G401 (cell line): Measurements from ENCODE around the gene CDK16. TPM values are rescaled to one million over a fixed set of nuclear protein-coding genes. Genes with fewer than 3 reads are reported as not detected.

ENCODE experiments used
- DNase-seq: peaks from one replicate; pipeline ENCODE4 v3.0.0-alpha.2; 2015; ENCODE audit warnings: low spot score
- in situ Hi-C: cut with HindIII; loops from 2 replicates; pipeline ENCODE4 v1.10.0; 2016; ENCODE audit warnings: low sequenced_read_pairs, mixed read lengths
- total RNA-seq: library from RNA; depleted of rRNA; stranded (reverse); fragments of >200 nt; shearing (Covaris generic); gene quantifications from 2 replicates; pipeline ENCODE4 v1.2.3, GENCODE V29; 2014

Gene CDK16
- total RNA-seq, 1 experiment from 2014 or later, result 118 TPM

GRCh38 chrX:47201345-47201944, 17.0 kb upstream of the CDK16 start:
- in situ Hi-C loops, result no loop called here
- no peak for DNase-seq

GRCh38 chrX:47202316-47202715, 16.2 kb upstream of the CDK16 start:
- in situ Hi-C loops, result no loop called here
- no peak for DNase-seq

DNA sequence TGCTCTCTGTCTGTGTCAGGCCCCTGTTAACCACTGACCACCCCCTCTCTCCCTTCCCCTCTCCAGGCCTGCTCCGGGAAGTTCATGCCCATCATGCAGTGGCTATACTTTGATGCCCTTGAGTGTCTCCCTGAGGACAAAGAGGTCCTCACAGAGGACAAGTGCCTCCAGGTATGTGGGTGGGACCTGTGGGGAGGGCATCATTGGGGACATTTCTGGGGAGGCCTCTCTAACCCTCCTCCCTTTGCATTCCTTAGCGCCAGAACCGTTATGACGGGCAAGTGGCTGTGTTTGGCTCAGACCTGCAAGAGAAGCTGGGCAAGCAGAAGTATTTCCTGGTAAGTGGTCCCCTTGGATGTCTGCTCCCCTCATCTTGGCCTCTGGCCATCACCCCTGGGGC, 15.6 kb upstream of the CDK16 start:
- in situ Hi-C loops, result no loop called here
- DNase-seq, result no peak

DNA sequence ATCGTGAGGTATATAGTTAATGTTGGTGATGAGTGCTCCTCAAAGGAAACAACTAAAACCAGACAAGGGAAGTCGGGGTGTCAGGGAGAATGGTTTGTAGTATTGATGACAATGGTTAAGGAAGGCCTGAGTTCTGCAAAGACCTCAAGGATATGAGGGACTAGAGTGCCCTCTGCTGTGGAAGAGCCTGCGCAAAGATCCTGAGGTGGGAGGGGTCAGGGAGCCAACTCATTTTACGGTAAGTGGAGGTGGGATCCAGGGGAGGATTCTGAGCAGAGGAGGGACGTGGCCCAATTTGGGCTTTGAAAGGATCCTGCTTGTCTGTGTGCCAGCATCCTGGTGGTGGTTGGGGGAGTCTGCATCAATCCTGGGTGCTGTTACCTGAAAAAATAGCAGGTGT, 13.5 kb upstream of the CDK16 start:
- in situ Hi-C loops, result no loop called here
- peak; percentile 45 for DNase-seq

- in situ Hi-C loops, result no loop called here
- DNase-seq, result no peak
Measured at GRCh38 chrX:47206316-47206715, 12.2 kb upstream of the CDK16 start.

DNA sequence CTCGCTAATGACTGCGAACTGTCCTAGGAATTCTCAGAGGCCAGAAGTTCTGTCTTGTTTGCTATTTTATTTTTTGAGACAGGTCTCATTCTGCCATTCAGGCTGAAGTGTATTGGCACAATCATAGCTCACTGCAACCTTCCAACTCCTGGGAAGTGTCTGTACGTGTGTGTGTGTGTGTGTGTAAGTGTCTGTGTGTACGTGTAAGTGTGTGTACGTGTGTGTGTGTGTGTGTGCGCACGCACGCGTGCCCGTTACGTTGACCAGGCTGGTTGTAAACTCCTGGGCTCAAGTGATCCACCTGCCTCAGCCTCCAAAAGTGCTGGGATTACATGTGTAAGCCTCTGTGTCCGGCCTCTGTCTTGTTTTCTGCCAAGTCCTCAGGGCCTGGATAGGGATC, 10.4 kb upstream of the CDK16 start:
- in situ Hi-C loops, result no loop called here
- DNase-seq, result no peak

DNA sequence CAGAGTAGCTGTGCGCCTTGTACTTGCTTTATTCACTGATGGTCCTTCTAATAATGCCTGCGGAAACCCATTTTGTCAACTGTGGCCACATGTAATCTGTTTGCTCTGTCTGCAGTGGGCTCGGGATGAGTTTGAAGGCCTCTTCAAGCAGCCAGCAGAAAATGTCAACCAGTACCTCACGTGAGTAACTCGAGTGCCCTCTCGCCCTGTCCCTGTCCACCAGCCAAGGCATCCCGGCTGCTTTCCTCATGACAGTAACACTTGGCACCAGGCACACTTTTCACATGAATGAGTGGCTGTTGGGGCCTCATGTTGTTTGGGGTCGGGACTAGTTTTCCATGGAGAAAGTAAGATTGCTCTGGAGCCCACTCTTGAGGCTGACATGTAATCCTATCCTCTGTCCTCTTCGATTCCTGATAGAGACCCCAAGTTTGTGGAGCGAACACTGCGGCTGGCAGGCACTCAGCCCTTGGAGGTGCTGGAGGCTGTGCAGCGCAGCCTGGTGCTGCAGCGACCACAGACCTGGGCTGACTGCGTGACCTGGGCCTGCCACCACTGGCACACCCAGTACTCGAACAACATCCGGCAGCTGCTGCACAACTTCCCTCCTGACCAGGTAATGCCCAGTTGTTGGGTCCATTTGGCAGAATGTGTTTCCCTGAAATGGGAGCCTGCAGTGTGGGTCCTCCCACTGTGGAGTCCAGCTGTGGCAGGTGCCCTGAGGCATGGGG, 8.8 kb upstream of the CDK16 start:
- in situ Hi-C loops, result no loop called here
- DNase-seq, result no peak

DNA sequence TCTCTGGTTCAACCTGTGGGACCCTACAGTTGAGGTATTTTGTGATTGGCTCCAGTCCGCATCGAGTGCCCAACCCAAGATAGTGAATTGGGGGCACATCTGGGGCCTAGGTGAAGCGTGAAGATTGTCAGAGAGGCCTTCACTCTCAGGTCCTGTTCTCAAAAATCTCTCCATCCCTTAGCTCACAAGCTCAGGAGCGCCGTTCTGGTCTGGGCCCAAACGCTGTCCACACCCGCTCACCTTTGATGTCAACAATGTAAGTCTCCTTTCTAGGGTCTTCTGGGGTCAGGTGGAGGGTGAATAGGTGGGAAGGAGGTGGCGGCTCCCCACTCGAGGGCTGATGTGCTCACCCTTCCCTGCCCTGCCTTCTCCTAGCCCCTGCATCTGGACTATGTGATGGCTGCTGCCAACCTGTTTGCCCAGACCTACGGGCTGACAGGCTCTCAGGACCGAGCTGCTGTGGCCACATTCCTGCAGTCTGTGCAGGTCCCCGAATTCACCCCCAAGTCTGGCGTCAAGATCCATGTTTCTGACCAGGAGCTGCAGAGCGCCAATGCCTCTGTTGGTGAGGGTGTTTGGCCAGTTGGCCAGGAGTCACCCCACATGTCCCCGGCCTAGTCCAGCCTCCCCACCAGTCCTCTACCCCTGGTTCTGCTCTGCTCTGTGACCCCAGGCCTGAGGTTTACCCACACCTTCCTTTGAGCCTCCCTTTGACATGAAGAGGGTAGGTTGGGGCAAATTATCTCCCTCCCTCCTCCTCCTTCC, 7.6 kb upstream of the CDK16 start:
- no peak for DNase-seq
- in situ Hi-C loops, result no loop called here

DNA sequence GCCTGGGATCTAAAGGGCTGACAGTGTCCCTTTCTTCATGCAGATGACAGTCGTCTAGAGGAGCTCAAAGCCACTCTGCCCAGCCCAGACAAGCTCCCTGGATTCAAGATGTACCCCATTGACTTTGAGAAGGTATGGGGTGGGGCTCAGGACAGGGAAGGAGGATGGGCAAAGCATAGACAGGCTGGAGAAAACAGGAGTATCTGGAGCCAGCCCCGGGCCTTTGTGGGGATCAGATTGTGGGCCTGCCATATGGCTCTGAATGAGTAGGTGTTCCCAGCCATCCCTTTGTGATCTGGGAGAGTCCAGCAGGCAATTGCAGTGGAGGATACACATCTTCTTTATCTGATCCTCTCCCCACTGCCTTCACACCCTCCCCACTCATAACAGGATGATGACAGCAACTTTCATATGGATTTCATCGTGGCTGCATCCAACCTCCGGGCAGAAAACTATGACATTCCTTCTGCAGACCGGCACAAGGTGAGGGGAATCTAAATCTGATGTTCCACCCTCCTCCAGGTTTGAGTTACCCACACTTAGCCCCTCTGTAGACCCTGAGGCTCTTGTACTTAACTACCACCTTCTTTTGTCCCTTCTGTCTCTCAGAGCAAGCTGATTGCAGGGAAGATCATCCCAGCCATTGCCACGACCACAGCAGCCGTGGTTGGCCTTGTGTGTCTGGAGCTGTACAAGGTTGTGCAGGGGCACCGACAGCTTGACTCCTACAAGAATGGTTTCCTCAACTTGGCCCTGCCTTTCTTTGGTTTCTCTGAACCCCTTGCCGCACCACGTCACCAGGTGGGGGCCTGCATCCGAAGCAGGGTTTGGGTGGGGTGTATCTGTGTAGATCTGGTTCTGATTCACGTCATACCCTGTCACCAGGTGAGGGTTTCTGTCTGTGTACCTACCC, 5.8 kb upstream of the CDK16 start:
- in situ Hi-C loops, result no loop called here
- DNase-seq, result no peak

GRCh38 chrX:47214435-47215077, 3.9 kb upstream of the CDK16 start:
- DNase-seq, result no peak
- in situ Hi-C loops, result no loop called here

GRCh38 chrX:47215291-47215900, 3.1 kb upstream of the CDK16 start:
- in situ Hi-C loops, result no loop called here
- no peak for DNase-seq

DNA sequence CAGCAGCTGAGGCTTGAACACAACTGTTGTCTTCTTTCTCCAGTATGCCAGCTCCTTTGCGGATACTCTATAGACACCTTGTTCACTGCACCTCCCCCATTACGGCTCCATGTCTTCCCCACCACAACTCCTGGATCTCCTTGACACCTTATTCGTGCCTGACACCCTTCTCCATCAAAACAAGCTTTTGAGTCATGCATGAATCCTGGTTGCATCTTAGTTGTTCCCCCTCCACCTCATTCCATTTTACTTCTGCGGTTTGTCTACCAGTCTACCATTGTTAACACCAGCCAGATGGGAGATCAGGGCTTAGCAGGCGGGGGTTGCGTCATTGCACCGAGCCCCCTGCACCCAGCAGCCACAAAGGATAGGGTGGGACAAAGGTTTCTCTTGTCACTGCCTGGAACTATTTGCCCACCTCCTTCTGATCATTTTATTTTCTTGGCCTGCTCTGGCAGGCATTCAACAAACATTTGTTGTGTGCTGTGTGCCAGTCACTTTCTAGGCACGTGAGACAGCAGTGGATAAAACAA, 2.0 kb upstream of the CDK16 start:
- in situ Hi-C loops, result no loop called here
- DNase-seq, result no peak

DNA sequence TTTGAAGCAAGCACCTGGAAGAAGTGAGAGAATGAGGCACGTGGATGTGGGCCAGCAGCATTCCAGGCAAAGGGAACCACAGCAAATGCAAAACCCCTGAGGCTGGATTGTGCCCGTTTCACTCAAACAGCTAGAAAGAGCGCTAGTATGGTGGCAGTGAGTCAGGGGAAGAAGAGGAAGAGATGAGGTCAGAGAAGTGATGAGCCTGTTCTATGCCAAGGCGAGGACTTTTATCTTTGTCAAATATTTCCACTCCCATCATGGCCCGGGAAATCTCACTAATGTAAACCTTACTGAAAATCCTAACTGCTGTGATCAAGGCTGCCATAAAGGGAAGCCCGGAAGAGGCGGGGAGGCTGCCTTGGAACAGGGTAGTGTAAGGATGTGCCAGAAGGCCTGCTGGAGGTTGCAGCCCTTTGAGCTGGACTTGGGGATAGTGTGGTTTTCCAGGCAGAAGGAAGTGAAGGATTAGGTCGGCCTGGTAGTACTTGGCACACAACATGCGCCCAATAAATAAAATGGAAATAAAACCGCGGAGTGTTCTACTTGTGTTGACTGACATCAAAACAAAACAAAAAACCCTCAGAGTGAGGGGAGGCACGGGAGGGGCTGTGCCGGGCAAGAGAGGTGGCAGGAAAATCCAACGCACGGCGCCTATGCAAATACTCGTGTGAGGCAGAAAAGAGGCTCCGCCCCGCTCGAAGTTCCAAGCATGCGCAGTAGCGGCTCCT, 1.2 kb upstream of the CDK16 start:
- no peak for DNase-seq
- in situ Hi-C loops, result no loop called here

DNA sequence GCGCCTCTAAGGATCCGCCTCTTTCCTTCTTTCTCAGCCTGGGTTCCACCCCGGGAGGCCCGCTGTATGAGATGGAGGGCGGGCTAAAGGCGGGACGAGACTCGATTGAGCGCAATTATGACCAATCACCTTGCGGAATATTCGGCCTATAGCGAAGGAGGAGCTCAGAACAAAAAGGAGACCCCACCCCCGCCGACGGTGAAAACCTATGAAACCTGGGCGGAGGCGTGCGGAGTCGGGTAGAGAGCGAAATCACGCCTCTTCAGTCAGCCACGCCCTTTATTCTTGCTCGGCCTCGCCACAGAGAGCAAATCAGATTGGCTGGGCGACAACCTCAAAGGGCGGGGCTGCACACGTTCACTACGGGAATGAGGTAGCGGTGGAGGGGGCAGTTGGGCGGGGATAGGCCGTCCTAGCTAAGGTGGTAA, 615 bp upstream of the CDK16 start:
- peak; percentile 99 for DNase-seq
- in situ Hi-C loops, result no loop called here

DNA sequence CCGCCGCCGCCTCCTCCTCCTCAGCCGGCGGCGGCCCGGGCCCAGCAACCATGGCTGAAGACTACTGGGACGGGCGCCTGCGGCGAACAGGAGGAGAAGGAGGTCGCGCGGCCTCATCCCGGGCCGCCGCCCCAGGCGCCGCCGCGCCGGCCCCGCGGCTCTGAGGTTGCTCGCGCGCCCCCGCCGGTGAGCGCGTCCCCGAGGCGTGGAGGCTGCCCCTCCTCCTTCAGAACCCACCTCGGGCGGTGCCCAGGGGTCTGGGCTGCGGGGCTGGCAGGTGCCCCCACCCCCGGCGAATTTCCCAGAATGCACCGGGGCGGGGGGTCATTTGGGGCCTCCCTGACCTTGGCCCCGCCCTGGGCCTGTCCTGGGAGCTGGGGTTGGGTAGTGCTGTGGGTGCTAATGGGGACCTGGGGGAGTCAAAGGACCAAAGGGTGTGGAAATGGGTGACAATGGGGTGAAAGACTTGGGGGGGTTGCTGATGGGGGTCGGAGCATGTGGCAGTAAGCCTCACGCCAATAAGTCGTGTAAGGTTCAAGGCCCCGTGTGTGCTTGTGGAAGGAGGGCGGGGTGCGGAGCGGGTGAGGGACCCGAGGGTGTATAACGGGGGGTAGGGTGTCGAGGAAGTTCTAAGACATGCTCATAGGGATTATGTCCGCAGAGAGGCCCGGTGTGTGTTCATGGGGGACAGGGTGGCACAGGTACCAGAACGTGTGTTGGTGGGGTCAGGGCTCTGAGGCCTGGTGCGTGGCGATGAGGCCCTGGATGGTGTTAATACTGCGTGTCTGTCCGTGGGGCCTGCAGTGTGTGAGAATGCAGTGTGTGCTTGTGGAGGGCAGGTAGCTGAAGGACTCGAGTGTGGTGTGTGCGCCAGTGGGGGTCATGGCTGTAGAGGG, 687 bp downstream of the CDK16 start:
- DNase-seq, result no peak
- in situ Hi-C loops, result no loop called here

DNA sequence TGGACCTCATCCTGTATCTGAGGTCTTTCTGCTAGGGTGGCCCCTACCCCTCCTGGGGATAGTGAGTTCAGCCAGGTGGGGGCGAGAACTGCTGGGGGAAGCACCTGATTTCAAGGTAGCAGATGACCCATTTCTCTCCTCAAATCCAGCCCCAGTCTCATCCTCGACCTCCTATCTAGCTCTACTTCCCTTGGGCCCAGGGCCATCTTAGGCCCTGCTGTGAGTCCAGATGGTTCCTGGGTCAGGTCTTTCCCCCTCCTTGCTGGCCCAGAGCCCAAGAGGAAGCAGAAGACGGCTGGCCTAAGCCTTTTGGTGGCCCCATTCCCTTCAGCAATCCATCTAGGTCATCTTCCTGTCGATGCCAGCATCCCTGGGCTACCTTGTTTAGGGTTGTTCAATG, 3.3 kb downstream of the CDK16 start:
- peak; percentile 61 for DNase-seq
- in situ Hi-C loops, result no loop called here
